SU-DHL-6 (cell line): Measurements from ENCODE around the gene NR2E1.

ENCODE experiments used
- H2AFZ ChIP-seq: fragments of 200-600 bp; sonication (generic); 2 replicates; pipeline ENCODE4 v1.6.1; 2014; ENCODE audit warnings: low read depth, mild to moderate bottlenecking, moderate library complexity, mixed read lengths, antibody characterized with exemption, low read length; ENCODE audit not compliant: severe bottlenecking
- H3F3A ChIP-seq: fragments of 200-600 bp; shearing (Covaris generic); 2 replicates; pipeline ENCODE4 v1.6.0; 2016; ENCODE audit warnings: antibody characterized with exemption, mild to moderate bottlenecking; ENCODE audit not compliant: insufficient read depth
- H3K27ac ChIP-seq: fragments of 200-600 bp; sonication (generic); 2 replicates; pipeline ENCODE4 v1.5.1; 2016; ENCODE audit warnings: low read depth, mild to moderate bottlenecking, low read length, moderate library complexity, mixed read lengths
- H3K27me3 ChIP-seq: fragments of 200-600 bp; sonication (generic), shearing (Covaris generic); 2 replicates; pipeline ENCODE4 v1.6.0; 2014; ENCODE audit warnings: mild to moderate bottlenecking, low read length
- H3K36me3 ChIP-seq: fragments of 200-600 bp; sonication (generic); 2 replicates; pipeline ENCODE4 v1.6.1; 2014; ENCODE audit warnings: mild to moderate bottlenecking, low read length, mixed read lengths
- H3K4me2 ChIP-seq: fragments of 300-600, 200-600 bp; shearing (Covaris generic), sonication (generic); 2 replicates; pipeline ENCODE4 v1.6.0; 2014; ENCODE audit warnings: low read length, low read depth, mild to moderate bottlenecking; ENCODE audit not compliant: poor library complexity, severe bottlenecking
- H3K4me3 ChIP-seq: fragments of 200-600 bp; sonication (generic); 2 replicates; pipeline ENCODE4 v1.5.1; 2014; ENCODE audit warnings: antibody characterized with exemption, low read length, mild to moderate bottlenecking, mixed read lengths; ENCODE audit not compliant: insufficient read depth, poor library complexity, severe bottlenecking
- H3K79me2 ChIP-seq: fragments of 200-600 bp; sonication (generic); 2 replicates; pipeline ENCODE4 v1.6.1; 2014; ENCODE audit warnings: mild to moderate bottlenecking, low read length, moderate library complexity; ENCODE audit not compliant: insufficient read depth
- H3K9ac ChIP-seq: fragments of 200-600 bp; sonication (generic); 2 replicates; pipeline ENCODE4 v1.7.0; 2014; ENCODE audit warnings: mild to moderate bottlenecking, low read length
- H3K9me2 ChIP-seq: fragments of 200-600 bp; sonication (generic); replicated peaks from 2 replicates; pipeline ENCODE4 v1.6.1; 2014; ENCODE audit warnings: low read length; ENCODE audit not compliant: insufficient read depth
- H3K9me3 ChIP-seq: fragments of 200-600 bp; sonication (generic); 2 replicates; pipeline ENCODE4 v1.6.1; 2014; ENCODE audit warnings: low read length, mixed read lengths; ENCODE audit not compliant: insufficient read depth
- H4K20me1 ChIP-seq: fragments of 200-600 bp; sonication (generic); 2 replicates; pipeline ENCODE4 v1.6.1; 2014; ENCODE audit warnings: low read depth, mild to moderate bottlenecking, antibody characterized with exemption, low read length, moderate library complexity, mixed read lengths
- CTCF ChIP-seq: fragments of 200-600 bp; sonication (generic); IDR thresholded peaks from one replicate; pipeline ENCODE4 v1.5.1; 2017; ENCODE audit warnings: antibody characterized with exemption, mild to moderate bottlenecking, low read length, moderate library complexity; ENCODE audit not compliant: insufficient read depth, poor library complexity, severe bottlenecking
- EZH2phosphoT487 ChIP-seq: fragments of 200-600 bp; sonication (generic), shearing (Covaris generic); conservative IDR thresholded peaks from 2 replicates; pipeline ENCODE4 v1.6.1; 2018; ENCODE audit warnings: mild to moderate bottlenecking, antibody characterized with exemption, low read length, moderate library complexity, mixed read lengths

The NR2E1 gene

DNA sequence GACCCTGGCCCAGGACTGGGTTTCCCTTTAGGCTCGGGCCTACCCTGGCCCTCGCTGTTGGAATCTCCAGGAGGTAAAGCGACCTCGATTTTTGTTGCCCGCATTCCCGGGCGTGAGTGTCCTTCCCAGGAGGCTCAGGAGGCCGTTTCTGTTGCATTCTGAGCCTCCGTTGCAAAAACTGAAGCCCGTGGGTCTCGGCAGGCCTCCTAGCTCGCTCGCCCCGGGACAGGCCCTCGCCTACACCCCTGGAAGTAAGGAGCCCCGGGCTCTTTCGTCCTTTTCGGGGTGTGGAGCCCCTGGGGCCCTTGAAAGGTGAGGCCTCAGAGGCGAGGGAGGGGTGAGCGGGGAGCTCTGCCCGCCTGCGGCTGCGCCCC lies 2.3 kb downstream of the NR2E1 start:
- no peaks in the 10 kb centered on the region for H4K20me1 ChIP-seq
- no peaks in the 10 kb centered on the region for H3K27me3 ChIP-seq
- no peaks in the 10 kb centered on the region for H3K36me3 ChIP-seq
- no peak overlapping the region for H3K4me3 ChIP-seq
- no peaks in the 10 kb centered on the region for H3K9me2 ChIP-seq
- H3K9me3 ChIP-seq = no peaks in the 10 kb centered on the region
- TF ChIP-seq CTCF = no peak
- TF ChIP-seq EZH2phosphoT487 = no peak
- H3K4me2 ChIP-seq = no peak overlapping the region
- H3F3A ChIP-seq = no peaks in the 10 kb centered on the region
- H3K27ac ChIP-seq = no peak overlapping the region
- no peaks in the 10 kb centered on the region for H3K79me2 ChIP-seq
- H3K9ac ChIP-seq = no peak overlapping the region
- H2AFZ ChIP-seq = no peak overlapping the region

DNA sequence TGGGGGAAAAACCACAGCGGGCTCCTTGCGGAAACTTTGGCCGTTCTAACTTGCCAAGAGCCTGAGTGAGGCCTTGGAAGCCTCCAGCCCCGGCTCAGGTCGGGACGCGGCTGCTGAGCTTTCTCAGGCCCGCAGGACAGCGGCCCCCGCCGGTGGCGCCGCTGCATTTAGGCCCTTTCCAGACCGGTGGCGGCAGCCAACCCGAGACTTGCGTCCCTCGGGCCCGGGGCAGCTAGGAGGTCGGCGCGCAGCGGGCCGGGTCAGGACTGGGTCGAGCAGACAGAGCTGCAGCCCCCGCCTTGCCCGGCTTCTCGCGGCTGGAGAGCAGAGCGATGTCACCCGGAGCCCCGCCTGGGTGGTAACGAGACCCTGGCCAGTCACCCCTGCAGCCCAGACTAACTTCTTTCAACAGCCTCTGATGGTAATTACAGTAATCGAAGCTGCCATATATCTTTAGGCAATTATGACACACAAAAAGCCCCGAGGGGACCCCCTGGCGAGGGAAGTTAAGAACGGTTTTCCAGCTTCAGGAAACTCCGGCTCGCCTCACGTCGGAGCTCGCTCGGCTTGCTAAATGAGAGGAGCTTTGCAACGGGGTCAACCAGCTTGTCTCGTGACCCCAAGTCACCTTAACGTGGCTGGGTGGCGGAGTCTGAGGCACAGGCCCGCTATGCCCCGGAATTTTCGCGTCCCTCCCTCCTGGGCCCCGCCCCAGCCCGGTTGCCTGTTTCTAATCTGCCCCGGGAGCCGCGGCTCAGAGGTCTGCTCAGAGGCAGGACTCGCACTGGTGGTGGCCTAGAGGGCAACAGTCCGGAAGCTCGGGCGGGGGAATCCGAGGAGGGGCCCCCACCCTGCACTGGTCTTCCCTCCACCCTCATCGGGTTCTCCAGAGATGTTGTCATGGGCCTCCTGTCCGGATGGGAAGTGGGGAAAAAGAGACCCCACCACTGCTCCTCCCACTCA lies 3.0 kb downstream of the NR2E1 start:
- H3K27ac ChIP-seq = no peak overlapping the region
- no peak overlapping the region for H2AFZ ChIP-seq
- H3K9me3 ChIP-seq = no peaks in the 10 kb centered on the region
- no peak overlapping the region for H3K4me2 ChIP-seq
- no peaks in the 10 kb centered on the region for H3K79me2 ChIP-seq
- no peaks in the 10 kb centered on the region for H4K20me1 ChIP-seq
- no peak overlapping the region for H3K4me3 ChIP-seq
- H3K9ac ChIP-seq = no peak overlapping the region
- H3F3A ChIP-seq = no peaks in the 10 kb centered on the region
- H3K9me2 ChIP-seq = no peaks in the 10 kb centered on the region
- no peak for TF ChIP-seq CTCF
- TF ChIP-seq EZH2phosphoT487 = no peak
- H3K36me3 ChIP-seq = no peaks in the 10 kb centered on the region
- H3K27me3 ChIP-seq = no peaks in the 10 kb centered on the region

- H3K36me3 ChIP-seq = no peaks in the 10 kb centered on the region
- H3K4me2 ChIP-seq = no peak overlapping the region
- no peak overlapping the region for H3K9ac ChIP-seq
- no peak overlapping the region for H3K4me3 ChIP-seq
- no peaks in the 10 kb centered on the region for H3K27me3 ChIP-seq
- no peaks in the 10 kb centered on the region for H3K79me2 ChIP-seq
- H4K20me1 ChIP-seq = no peaks in the 10 kb centered on the region
- no peak for TF ChIP-seq CTCF
- TF ChIP-seq EZH2phosphoT487 = no peak
- no peaks in the 10 kb centered on the region for H3F3A ChIP-seq
- no peak overlapping the region for H3K27ac ChIP-seq
- no peaks in the 10 kb centered on the region for H3K9me3 ChIP-seq
- no peak overlapping the region for H2AFZ ChIP-seq
- no peaks in the 10 kb centered on the region for H3K9me2 ChIP-seq
Measured at GRCh38 chr6:108169464-108170331, 3.9 kb downstream of the NR2E1 start.
